GM19023 (cell line): Measurements from ENCODE around the gene DPYD.

Experiments used
- ATAC-seq: cut with Tn5 transposase; IDR thresholded peaks from one replicate; pipeline ENCODE4 v1.9.1; 2021; ENCODE audit warnings: mild to moderate bottlenecking, moderate library complexity; ENCODE audit not compliant: unreplicated experiment

DPYD gene

DNA sequence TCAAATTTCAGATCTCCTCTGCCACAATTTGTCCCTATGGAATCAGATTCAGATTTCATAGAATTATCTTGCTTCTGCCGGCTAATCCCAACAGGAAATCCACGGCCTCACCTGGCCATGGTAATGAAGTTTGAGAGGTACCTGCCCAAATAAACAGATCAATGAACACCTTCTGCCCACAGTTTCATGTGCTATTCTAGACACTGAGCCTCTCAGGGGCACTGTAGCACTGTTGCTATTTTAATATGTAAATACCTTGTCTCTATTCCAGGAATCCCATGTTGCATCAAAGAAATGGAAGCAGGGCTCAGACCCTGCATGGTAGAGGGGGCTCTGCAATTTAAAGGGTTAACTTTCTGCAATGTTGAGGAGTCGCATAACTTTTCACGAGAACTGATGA is 606.1 kb downstream of the DPYD start:
- no peak for ATAC-seq

DNA sequence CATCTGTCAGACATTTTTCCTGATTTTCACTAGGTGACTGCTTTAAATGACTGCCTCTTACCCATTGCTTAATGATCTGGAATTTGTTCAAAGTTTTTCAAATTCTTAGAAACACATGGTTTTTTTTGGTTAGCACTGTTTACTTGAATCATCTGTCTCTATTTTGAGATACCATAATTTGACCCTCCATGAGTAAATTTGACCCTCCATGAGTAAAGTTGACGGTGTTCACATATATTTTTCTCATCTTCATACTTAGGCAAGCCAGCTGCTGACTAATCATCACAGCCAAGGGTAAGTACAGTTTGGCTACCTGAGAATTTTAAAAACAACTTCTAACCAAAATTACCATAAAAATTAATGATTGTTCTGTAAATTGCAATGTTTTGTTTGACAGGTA is 612.7 kb downstream of the DPYD start:
- no peak for ATAC-seq

GRCh38 chr1:97307568-97307967 is 613.3 kb downstream of the DPYD start:
- no peak for ATAC-seq

DNA sequence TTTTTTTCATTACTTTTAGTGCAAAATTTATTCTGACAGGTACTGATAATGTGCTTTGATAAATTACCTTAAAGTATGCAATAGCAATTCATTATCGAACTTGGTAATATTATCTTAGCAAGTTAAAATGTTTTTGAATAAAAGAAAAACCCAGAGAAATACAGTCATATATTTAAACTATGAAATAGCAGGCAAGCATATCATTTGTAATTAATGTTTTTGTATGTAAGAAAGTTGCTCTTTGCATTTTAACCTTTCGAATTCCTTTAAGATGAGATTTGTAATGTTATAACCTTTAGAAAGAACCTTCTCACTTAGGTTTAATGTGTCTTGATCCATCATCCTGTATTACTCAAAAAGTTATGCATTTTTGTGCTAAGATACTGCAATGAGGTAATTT is 613.7 kb downstream of the DPYD start:
- no peak for ATAC-seq

DNA sequence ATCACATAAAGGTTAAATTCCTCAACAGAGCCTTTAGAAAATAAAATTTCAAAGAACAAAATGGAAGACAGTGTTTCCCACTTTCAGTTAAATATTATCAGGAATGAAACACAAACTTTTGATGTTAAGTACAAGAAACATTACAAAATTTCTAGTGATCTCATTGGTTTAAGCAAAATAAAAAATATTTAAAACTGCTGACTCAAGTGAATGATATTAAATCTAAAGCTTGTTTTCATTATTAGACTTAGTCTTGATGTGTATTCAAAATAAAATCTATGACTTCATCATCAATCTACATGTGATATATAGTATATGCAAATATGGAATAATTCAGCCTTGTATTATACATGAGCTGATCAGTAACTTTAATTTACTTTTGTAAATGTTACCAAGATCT is 614.3 kb downstream of the DPYD start:
- ATAC-seq: no peak

- ATAC-seq: no peak
Observed at GRCh38 chr1:97304366-97304765, 616.5 kb downstream of the DPYD start.

- no peak for ATAC-seq
Observed at GRCh38 chr1:97298966-97299365, 621.9 kb downstream of the DPYD start.

- no peak for ATAC-seq
Observed at GRCh38 chr1:97297611-97298010, 623.2 kb downstream of the DPYD start.

DNA sequence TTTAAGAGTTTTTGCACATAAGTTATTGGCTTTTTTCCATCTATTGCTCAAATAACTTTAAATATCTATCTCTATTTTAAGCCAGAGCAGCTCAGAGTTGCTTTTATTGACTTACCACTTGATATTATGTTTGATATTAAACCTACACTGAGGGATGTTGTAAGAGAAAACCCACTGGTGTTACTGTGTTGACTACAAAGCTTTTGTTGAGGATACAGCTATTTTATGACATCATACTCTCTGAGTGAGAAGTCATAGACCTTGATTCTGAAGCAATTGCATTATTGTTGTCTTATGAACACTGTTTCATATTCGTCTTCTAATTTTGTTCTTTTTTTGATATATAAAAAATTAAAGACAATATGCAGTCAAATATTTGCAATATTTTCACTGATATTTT is 638.9 kb downstream of the DPYD start:
- no peak for ATAC-seq

- no peak for ATAC-seq
Observed at GRCh38 chr1:97277891-97278654, 642.8 kb downstream of the DPYD start.

DNA sequence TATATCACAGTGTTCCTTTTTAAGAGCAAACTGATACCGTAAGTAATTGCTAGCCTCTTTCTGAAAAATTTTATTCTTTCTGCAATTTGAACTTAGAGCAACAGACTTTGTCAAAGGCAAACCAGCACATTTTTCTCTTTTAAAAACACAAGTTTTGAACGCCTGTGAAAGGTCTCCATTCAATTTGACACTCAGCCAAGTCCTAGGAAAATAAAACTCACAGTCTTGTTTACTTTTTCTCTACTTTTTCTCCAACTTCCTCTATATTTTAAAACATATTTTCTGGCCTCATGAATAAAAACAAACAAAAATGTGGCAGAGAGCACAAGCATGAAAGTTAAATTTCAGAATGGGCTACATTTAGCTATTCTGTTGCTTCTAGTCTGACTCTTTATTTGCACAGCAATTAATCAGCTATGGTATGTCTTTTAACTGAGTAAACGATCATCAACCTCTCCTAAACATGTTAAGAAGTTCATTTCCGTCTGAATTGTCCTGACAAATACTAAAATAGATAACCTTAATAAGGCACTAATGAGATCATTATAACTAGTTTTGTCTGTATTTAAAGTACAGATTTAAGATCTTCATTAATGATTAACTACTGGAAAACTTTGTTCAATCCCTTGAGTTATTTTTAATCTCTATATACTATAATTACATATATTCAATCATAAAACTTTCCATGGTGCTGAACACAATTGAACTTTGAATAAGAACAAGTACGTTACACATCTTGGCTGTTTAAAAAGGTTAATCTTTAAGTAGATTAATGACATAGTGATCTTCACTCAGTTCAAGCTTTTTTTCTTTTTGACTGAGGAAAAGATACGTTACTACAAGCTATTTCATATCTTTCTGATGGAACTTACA is 648.7 kb downstream of the DPYD start:
- no peak for ATAC-seq

DNA sequence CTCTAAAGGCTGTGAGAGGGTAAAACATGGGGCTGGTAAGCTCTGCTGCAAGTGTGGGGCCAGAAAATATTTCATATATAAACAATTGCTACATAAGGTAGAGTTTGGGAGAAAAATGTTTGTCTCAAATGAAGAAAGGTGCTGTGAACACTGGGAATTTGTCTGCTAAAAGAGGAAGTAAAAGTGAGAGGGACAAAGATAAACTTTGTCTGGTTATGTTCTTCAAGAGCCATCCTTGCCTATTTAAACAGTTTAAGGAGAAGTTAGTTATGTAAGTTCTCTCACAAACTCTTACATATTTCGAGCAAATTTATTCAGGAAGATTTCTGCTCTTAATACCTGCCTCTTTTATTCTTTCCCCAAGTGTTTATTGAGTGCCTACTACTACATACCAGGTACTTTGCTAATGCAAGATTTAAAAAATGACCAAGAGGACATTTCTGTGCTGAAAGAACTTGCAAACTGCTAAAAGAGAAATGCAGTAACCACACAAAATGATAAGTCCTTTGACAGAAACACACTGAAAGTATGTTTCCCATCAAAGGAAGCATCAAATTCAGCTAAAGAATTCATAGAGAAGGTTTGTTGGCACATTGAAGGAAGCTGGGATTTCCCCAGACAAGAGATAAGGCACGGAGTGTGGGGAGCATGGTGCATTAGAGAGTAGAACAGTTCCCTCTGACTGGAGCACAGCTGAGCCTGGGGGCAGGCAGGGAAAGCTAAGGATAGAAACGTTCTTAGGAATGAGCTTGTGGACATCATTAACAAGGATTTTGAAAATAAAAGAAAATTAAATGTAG is 650.1 kb downstream of the DPYD start:
- ATAC-seq: no peak

- ATAC-seq: no peak
Observed at GRCh38 chr1:97265630-97266029, 655.2 kb downstream of the DPYD start.

- no peak for ATAC-seq
Observed at GRCh38 chr1:97262842-97263241, 658.0 kb downstream of the DPYD start.

- no peak for ATAC-seq
Observed at GRCh38 chr1:97258597-97258996, 662.2 kb downstream of the DPYD start.

GRCh38 chr1:97254731-97255463 is 665.9 kb downstream of the DPYD start:
- ATAC-seq: no peak

DNA sequence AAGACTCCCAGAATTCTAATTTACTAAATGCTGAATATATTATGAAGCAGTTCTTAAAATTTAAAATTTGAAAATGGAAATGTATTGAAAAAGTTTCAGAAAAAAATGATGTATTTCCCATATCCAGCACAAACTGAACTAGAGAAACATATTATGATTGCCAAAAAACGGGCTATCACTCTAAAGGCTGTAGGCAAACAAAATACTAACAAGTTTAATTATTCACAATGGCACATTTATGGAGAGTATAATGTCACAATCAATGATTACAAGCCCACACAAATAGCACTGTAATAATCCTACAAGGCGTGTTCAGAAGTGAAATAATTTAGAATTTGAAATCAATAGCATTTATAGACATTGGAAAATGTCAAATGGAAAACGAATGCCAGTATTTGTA is 667.9 kb downstream of the DPYD start:
- ATAC-seq: no peak

GRCh38 chr1:97252076-97252475 is 668.8 kb downstream of the DPYD start:
- no peak for ATAC-seq

GRCh38 chr1:97247196-97247595 is 673.6 kb downstream of the DPYD start:
- ATAC-seq: no peak

DNA sequence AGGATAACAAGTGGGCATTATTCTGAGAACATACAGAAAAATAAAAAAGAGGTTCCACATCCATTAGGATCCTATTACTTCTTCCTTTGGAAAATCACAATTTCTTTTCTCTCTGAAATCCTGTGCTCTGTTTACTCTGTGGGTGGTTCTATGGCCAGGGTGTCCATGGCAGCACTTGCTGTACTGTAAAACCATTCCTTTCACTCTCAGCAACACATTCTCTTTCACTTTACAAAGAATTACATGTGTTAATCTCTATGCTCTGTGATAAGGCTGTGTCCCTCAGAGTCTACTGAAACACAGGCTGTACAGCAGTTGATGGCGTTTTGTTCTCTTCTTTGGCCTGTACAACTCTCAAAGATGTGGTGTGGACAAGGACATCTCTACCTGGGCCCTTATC is 675.2 kb downstream of the DPYD start:
- ATAC-seq: no peak

GRCh38 chr1:97245026-97245425 is 675.8 kb downstream of the DPYD start:
- ATAC-seq: no peak
